ENCODE results near the gene POLR3F. TPM values are rescaled to one million over a fixed set of nuclear protein-coding genes. Genes with fewer than 3 reads are reported as not detected.

Gene POLR3F, protein sequence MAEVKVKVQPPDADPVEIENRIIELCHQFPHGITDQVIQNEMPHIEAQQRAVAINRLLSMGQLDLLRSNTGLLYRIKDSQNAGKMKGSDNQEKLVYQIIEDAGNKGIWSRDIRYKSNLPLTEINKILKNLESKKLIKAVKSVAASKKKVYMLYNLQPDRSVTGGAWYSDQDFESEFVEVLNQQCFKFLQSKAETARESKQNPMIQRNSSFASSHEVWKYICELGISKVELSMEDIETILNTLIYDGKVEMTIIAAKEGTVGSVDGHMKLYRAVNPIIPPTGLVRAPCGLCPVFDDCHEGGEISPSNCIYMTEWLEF
- total RNA-seq, result 11.8 and 16.2 TPM in 2 replicates

DNA sequence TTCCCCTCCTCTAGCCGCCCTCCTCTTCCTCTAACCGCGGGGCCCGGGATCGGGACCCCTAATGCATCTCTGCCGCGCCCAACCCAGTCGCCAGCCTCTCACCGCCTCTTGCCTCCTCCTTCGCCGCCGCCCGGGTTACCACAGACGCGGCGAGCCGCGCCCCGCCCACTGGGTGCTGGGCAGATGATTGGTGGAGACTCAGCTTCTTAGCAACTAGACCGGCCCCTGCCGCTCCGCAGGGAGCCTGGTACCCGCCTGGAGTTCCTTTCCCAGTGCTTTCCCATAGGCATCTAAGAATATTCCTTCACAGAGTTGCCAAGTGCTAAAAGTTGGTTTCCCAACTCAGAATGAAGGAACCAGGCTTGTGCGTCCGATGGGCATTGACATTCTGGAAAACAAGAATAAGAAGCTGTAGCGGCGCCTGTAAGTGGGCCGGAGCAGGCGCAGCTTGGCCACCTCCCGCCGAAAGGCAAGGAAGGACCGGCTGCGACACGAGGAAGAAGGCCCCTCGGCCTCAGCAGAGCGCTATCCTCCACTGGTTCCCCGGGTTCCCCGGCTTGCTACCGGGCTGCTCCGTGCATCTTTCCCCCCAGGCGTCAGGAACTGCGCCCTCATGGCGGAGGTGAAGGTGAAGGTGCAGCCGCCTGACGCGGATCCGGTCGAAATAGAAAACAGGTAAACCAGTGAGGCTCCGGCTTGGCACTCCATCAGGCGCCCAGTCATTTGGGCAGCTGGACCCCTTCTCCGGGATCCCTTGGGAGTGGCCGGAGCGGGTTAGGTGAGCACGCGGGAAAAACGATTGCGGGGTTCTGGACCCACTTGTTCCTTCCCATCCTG is at the start of gene POLR3F, which contains the start of gene DZANK1:
Gene POLR3F (plus strand): TSS at position 497 of the 837 bp plus-strand sequence. CDS start 117 bp downstream, at position 614.
Gene DZANK1 (minus strand): TSS at position 137 of the 837 bp plus-strand sequence. CDS start 1,672 bp downstream, outside the sequence.

DNA sequence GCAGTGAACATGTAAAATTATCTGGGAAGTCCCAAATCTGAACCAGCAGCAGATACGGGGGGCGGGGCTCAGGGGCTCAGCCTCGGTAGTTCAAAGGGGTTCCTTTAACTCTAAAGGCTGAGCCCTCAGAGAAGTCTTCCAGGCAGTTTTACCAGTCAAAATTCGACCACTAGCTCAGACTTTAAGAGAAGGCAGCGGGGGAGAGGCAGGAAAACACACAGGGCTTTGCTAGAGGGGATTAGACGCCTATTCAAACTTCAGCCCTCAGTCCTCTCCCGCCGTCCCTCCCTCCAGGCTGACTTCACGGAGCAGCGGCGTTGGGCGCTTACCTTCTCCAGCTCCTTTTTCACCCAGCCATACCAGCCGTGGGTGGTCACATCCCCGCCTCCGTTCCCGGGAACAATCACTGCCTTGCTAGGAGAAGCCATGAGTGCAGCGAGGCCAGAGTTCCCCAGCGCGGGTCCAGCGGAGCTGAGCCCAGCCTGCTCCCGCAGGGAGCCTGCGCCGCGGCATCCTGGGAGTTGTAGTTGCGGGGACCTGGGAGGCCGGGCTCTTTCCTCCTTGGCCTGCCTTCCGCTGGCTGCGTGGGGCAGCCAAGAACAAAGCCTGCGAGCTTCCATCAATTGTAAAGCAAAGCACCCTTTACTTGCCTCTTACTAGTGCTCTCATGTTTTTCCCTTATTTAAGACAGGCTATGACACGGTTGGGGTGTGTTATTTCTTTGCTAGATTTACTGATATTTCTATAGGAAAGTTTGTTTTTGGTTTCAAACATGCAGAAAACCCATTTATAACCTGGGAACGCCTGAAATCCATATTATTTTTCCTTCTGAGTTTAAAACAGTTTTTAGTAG is 29.8 kb downstream of the POLR3F start, which contains the start of gene RBBP9:
Gene RBBP9 (minus strand): TSS at position 486 of the 853 bp plus-strand sequence. CDS start 58 bp downstream, at position 428.

GRCh38 chr20:18507218-18508191 is 40.3 kb downstream of the POLR3F start, which contains the start of gene SEC23B:
Gene SEC23B, plus strand, starts transcription at chr20:18507940. Its CDS starts 2,896 bp downstream, at chr20:18510836.

Small RNA genes lying within 50 kb of the gene (small RNA-seq; reads per million reads assigned to genes)
- gene MIR3192 (not detected), gene RNA5SP476 (0.95 reads per million, percentile 40 among the genes with 10 or more reads in this experiment)

Other genes starting within 250 kb of the POLR3F start
- 13.1 and 20.5 TPM in 2 replicates for gene ZNF133, start 178.9 kb upstream of the POLR3F start, total RNA-seq
- 1.2 TPM in 2 replicates for gene DZANK1, start 360 bp upstream of the POLR3F start, total RNA-seq
- 29.7 and 37.2 TPM in 2 replicates for gene RBBP9, start 29.8 kb downstream of the POLR3F start, total RNA-seq
- 38.8 and 39.7 TPM in 2 replicates for gene SEC23B, start 40.5 kb downstream of the POLR3F start, total RNA-seq
- gene SMIM26, start 100.0 kb downstream of the POLR3F start, total RNA-seq, result 63.0 and 79.8 TPM in 2 replicates
- 61.6 and 70.0 TPM in 2 replicates for gene DTD1, start 120.7 kb downstream of the POLR3F start, total RNA-seq